Breast epithelium (tissue), 3 donors: Measurements from ENCODE around the gene STAG1.

Source experiments
- POLR2A ChIP-seq: fragments of 450-650 bp; IDR thresholded peaks from one replicate; pipeline ENCODE4 v1.6.1; 2016; ENCODE audit warnings: antibody characterized with exemption, mild to moderate bottlenecking, moderate library complexity
- TF ChIP-seq, protein P1 (sequence below), 3 donors: fragments of 450-650 bp; IDR thresholded peaks; one replicate each; pipeline ENCODE4 v1.5.1; 2016 to 2017; ENCODE audit warnings: antibody characterized with exemption in 3 of 3, mild to moderate bottlenecking in 3 of 3, moderate library complexity in 3 of 3

GRCh38 chr3:136562026-136562425, 190.2 kb downstream of the STAG1 start:
- TF ChIP-seq, protein P1, sequence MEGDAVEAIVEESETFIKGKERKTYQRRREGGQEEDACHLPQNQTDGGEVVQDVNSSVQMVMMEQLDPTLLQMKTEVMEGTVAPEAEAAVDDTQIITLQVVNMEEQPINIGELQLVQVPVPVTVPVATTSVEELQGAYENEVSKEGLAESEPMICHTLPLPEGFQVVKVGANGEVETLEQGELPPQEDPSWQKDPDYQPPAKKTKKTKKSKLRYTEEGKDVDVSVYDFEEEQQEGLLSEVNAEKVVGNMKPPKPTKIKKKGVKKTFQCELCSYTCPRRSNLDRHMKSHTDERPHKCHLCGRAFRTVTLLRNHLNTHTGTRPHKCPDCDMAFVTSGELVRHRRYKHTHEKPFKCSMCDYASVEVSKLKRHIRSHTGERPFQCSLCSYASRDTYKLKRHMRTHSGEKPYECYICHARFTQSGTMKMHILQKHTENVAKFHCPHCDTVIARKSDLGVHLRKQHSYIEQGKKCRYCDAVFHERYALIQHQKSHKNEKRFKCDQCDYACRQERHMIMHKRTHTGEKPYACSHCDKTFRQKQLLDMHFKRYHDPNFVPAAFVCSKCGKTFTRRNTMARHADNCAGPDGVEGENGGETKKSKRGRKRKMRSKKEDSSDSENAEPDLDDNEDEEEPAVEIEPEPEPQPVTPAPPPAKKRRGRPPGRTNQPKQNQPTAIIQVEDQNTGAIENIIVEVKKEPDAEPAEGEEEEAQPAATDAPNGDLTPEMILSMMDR (IDR thresholded peaks at IDR 0.05), result no peak
- no peak for TF ChIP-seq POLR2A
